HG02973 (cell line): ENCODE data around the gene SEMA3D.

Experiments
- ATAC-seq: cut with Tn5 transposase; IDR thresholded peaks from one replicate; pipeline ENCODE4 v1.9.1; 2021; ENCODE audit warnings: moderate library complexity; ENCODE audit not compliant: unreplicated experiment

SEMA3D gene

GRCh38 chr7:85081846-85082245 lies 105.0 kb downstream of the SEMA3D start:
- ATAC-seq: no peak

- ATAC-seq: no peak
These were observed 105.5 kb downstream of the SEMA3D start for GRCh38 chr7:85081392-85081791.

- ATAC-seq: no peak
These were observed 107.4 kb downstream of the SEMA3D start for GRCh38 chr7:85079434-85079833.

GRCh38 chr7:85078181-85078580 lies 108.7 kb downstream of the SEMA3D start:
- ATAC-seq: no peak

- ATAC-seq: no peak
These were observed 111.0 kb downstream of the SEMA3D start for GRCh38 chr7:85075864-85076263.

GRCh38 chr7:85074992-85075391 lies 111.9 kb downstream of the SEMA3D start:
- ATAC-seq: no peak

DNA sequence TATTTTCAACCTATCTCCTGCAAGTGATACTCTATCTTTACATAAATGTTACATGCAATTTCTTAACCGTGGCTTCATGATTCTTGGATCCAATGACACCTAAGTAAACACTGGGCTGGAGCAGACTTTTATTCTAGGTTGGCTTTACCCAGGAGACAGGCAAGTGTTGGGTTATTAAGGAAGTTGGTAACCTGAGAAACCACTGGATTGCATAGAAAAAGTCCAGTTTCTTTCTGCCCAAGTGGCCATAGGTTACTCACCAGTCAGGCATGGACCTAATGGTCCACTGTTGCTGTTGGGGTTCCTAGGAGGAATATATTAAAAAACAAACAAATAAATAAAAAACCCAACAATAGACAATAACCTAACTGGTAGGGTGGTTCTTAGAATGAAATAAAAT lies 112.8 kb downstream of the SEMA3D start:
- no peak for ATAC-seq

DNA sequence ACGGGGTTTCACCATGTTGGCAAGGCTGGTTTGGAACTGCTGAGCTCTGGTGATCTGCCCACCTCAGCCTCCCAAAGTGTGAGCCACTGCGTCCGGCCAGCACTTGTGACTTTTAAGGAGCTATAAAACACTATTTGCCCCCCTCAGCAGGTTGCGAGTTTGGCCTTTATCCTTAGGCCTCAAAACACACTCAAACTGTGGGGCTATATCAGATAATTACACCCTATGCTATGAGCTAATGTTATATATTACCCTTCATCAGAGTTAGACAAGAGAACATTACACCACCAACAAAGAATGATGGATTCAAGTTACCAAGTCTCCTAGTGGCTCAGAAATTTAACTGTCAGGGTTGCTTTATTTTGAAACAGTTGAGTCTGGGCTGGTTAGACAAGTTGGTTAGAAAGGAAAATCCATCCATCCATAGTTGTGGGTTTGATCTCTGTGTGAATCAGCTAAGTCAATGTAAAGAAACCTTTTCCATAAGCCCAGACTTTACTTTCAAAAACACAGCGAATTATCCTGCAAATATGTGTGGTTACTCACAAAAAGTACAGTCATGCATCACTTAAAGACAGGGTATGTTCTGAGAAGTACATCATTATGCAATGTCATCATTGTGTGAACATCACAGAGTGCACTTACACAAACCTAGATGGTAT lies 115.8 kb downstream of the SEMA3D start:
- no peak for ATAC-seq

DNA sequence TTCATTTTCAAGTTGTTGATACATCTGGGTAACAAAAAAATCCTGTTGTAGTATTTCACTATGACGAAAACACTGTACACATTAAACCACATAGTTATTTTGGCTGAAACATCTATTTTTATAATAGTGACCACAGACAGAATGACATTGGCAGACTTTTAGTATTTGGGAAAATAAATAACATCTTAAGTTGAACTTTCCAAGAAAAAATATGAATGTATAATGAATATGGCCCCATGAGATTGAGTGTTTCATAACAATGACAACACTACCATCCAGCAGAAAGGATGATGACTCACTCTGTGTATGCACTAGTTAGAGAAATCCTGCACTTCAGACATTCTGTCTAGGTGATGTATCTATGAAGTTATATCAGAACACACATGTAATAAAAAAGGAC lies 118.1 kb downstream of the SEMA3D start:
- ATAC-seq: no peak

DNA sequence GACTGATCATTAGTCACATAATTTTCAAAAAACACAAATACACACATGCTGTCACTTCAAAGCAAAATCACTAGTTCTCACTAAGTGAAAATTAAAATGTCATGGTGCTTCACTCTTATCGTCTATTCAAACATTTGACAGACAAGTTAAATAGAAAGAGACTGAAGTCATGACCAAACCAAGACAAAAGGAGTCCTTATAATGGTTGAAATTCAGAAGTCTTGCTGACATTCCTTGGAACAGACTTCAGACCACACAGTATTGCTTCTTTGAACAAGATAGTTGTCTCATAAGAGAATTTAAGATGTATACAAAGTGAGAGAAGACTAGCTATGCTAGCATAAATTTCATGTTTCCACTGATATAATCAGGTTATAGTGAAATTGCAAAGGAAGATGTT lies 119.5 kb downstream of the SEMA3D start:
- ATAC-seq: no peak

DNA sequence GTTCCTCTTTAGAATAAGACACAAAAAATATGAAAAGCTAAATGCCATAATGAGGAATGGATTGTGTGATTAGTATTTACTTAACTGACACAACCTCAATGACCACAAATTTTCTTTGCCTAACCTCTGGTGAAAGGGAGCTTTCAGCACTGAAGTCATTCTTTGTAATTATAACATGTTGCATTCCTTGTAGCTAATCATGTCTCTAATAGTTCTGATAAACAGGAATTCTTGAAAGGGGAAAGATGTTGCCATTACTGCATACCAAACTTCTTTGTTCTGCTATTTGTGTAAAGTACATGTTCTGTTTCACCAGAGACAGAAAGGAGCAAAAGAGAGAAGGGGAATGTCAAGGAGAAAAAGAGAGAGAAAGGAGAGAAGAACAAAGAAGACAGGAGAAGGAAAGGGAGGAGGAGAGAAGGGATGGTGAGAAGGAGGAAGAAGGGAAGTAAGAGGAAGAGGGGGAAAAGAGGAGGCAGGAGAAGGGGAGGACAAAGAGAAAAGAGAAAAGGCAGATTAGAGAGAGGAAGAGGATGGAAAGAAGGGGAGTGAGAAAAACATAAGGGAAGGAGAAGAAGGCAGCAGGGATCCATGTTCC lies 120.9 kb downstream of the SEMA3D start:
- no peak for ATAC-seq

GRCh38 chr7:85065306-85065705 lies 121.5 kb downstream of the SEMA3D start:
- no peak for ATAC-seq

GRCh38 chr7:85062651-85063050 lies 124.2 kb downstream of the SEMA3D start:
- ATAC-seq: no peak

GRCh38 chr7:85061456-85061855 lies 125.4 kb downstream of the SEMA3D start:
- ATAC-seq: no peak

- no peak for ATAC-seq
These were observed 126.2 kb downstream of the SEMA3D start for GRCh38 chr7:85060696-85061095.

DNA sequence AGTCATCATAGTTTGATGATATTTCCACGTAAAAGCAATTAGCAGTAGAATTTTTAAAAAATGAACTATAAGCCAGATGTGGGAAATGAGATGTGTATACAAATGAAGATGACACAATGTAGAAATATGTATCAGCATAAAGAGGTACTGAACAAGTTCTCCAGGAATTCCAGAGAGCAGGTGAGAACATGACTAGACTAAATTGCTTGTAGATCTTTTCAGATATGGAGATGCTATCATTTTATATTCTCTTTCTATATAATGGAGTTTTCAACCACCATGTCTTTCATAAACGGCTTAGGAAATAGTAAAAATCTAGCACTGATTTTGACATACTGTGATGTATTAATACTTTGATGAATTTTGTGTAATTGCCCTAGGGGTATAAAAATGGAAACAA lies 130.9 kb downstream of the SEMA3D start:
- ATAC-seq: no peak

GRCh38 chr7:85055196-85055595 lies 131.7 kb downstream of the SEMA3D start:
- no peak for ATAC-seq

DNA sequence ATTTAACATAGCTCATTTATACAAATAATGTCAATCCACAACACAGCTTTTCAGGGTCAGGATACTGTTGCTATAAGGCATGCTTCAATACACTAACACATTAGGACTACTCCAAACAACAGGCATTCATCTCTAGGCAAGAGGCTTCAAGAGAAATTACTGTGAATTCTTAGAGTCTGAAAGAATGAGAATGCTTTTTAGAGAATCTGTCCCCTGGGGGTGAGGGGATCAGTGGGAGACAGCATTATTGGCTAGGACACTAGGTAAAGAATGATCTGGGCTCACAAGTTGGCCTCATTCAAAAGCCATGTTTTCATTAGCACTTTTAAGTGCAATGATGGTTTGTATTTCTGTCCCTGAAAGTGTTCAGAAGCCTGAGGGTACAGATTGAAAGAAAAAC lies 132.6 kb downstream of the SEMA3D start:
- no peak for ATAC-seq

DNA sequence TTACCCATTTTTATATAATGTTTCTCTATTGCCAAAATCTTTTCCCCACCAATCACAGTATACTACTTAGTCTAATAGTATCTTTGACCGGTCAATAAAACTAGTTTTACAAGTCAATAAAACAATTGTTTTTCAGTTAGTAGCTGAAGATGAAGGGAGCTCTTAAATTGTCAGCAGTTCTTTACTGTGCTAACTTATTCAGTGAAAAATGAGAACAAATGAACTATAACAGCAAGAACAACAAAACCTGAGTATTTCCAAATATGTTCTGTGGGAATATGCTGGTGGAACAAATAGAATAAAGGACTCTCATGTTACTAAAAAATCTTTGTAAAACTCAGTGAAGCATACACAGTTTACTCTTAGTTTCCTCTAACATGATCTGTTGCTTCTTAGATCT lies 134.0 kb downstream of the SEMA3D start:
- no peak for ATAC-seq

DNA sequence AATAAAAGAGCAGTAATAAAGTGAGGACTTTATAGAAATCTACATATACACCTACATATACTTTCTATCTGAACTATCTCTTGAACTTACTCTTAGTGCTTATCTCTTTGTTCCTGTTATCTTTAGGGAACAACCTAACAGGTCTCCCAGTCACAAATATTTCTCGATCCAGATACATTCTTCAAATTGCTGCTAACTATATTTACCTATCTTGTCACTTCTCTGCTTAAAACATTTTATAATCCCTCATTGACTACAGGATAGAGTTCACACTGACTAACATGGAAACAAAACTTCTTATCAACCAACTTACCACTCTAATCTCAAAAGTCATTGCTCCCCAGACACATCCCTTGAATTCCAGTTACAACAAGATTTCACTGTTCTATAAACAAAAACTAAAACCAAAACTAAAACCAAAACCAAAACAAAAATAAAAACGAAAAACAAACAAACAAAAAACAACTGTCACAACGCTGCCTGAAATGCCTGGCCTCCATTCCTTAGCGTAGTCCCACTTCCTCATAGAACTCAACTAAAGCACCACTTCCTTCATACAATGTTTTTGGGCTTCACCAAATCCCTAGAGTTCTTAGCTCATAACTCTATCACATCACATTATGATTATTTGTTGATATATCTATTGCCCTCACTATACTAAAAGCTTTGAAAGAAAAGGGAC lies 134.7 kb downstream of the SEMA3D start:
- ATAC-seq: no peak

DNA sequence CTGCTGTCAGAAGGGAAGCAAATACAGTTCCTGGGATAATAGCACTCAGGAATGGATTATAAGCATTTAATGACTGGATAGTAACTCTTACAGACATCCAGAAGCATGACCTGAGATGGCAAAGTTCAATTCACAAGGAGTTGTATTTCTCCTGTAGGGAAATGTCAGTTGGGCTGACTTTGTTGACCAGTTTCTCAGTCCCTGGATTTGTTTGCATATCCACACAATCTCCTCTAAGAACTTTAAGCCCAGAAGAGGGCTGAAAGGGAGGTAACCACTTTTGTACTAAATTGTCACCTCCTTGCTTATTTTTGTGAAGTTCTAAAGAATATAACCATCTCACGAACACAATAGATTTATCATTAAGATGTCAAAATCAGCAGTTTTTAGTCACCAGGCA lies 140.3 kb downstream of the SEMA3D start:
- ATAC-seq: no peak

- ATAC-seq: peak; percentile 37
These were observed 145.1 kb downstream of the SEMA3D start for GRCh38 chr7:85041605-85042216.
